Testis (tissue), 3 donors: Measurements from ENCODE around the gene MED16. TPM values are rescaled to one million over a fixed set of nuclear protein-coding genes. Genes with fewer than 3 reads are reported as not detected.
"Not testable (repeated sequence)": the region's sequence is repeated elsewhere in the genome, so short reads cannot be mapped to it uniquely, and the experiment has no call there.

Experiments used
- DNase-seq: peaks from one replicate; pipeline ENCODE4 v3.0.0-alpha.2; 2019
- H3K27ac ChIP-seq, 2 donors: fragments of 200-600 bp; sonication (generic); one replicate each; pipeline ENCODE4 v1.5.1; 2019
- H3K27me3 ChIP-seq: fragments of 200-600 bp; sonication (generic); one replicate; pipeline ENCODE4 v1.5.1; 2019
- H3K36me3 ChIP-seq: fragments of 200-600 bp; sonication (generic); one replicate; pipeline ENCODE4 v1.5.1; 2017; ENCODE audit warnings: low read depth; ENCODE audit errors: missing control alignments
- H3K4me1 ChIP-seq: fragments of 200-600 bp; sonication (generic); one replicate; pipeline ENCODE4 v1.5.1; 2019
- H3K4me3 ChIP-seq, 2 donors: fragments of 200-600 bp; sonication (generic); one replicate each; pipeline ENCODE4 v1.5.1; 2017 to 2019
- H3K9me3 ChIP-seq: fragments of 200-600 bp; sonication (generic); one replicate; pipeline ENCODE4 v1.5.1; 2017
- CTCF ChIP-seq, 3 experiments: fragments of 450-650 bp in 2 of 3; fragments of 200-600 bp in 1 of 3; sonication (generic) in 1 of 3; IDR thresholded peaks; one replicate each; pipeline ENCODE4 v1.5.1; 2016 to 2019; ENCODE audit warnings: antibody characterized with exemption in 3 of 3, mild to moderate bottlenecking in 2 of 3, moderate library complexity in 1 of 3
- POLR2A ChIP-seq: fragments of 450-650 bp; IDR thresholded peaks from one replicate; pipeline ENCODE4 v1.6.1; 2017; ENCODE audit warnings: antibody characterized with exemption, mild to moderate bottlenecking, moderate library complexity
- WGBS, 2 donors: methylation state at CpG; one replicate each; pipeline ENCODE4 v1.1.5; 2018; 5-methylcytosine and 5-hydroxymethylcytosine counted together
- intact Hi-C: fragments of 100-400 bp; cut with DNase I; formaldehyde crosslinking; loops from one replicate; pipeline ENCODE4 v1.15.1; 2023; ENCODE audit warnings: low total_unique reads
- polyA plus RNA-seq: library from polyadenylated mRNA; stranded (reverse); fragments of 350-450 nt; fragmentation: Illumina TruSeq; extraction: RNeasy Lipid Tissue Mini Kit (QIAGEN cat#74804); gene quantifications from one replicate; pipeline ENCODE4 v1.2.3, GENCODE V29; 2014; ENCODE audit warnings: low read depth, low replicate concordance; ENCODE audit not compliant: insufficient read depth
- total RNA-seq, 2 donors: library from RNA; depleted of rRNA; stranded (reverse); fragments of >200 nt; gene quantifications; one replicate each; pipeline ENCODE4 v1.2.3, GENCODE V29; 2016

MED16 gene
- total and polyA plus RNA-seq, 3 donors from 2014 or later = 50.7 to 124 (median 94.7) TPM

- H3K4me3 ChIP-seq = no peak overlapping the region
- TF ChIP-seq CTCF (IDR thresholded peaks at IDR 0.05) (no peak), POLR2A (no peak)
- no peaks in the 10 kb centered on the region for H3K27me3 ChIP-seq
- 27 to 34% methylated on average over 7 to 28 of the region's 28 CpGs for WGBS, 2 donors
- H3K4me1 ChIP-seq = peaks cover 14% of the 10 kb centered on the region
- H3K36me3 ChIP-seq = no peaks in the 10 kb centered on the region
- intact Hi-C loops = loop anchor here (5.0 kb wide), 1 partner anchor 72 kb away; no protein-coding TSS in a partner anchor
- peak; percentile 90 for DNase-seq
- H3K27ac ChIP-seq = peak overlapping the region; percentile 40 to 79
- no peaks in the 10 kb centered on the region for H3K9me3 ChIP-seq
Measured at GRCh38 chr19:850221-850978, 42.6 kb downstream of the MED16 start.

- H3K36me3 ChIP-seq, DNase-seq, H3K27me3 ChIP-seq, H3K4me3 ChIP-seq, H3K27ac ChIP-seq, H3K9me3 ChIP-seq: not testable (repeated sequence)
- intact Hi-C loops = loop anchor here (10.0 kb wide), 1 partner anchor 74 kb away; no protein-coding TSS in a partner anchor
- peaks cover 14% of the 10 kb centered on the region for H3K4me1 ChIP-seq
- 73 to 83% methylated on average over 8 of the region's 8 CpGs for WGBS, 2 donors
Measured at GRCh38 chr19:849195-849594, 43.8 kb downstream of the MED16 start.

- Histone ChIP-seq H3K4me3 (no peak overlapping the region), H3K27ac (no peak overlapping the region), H3K9me3 (no peaks in the 10 kb centered on the region), H3K4me1 (peaks cover 19% of the 10 kb centered on the region), H3K27me3 (no peaks in the 10 kb centered on the region), H3K36me3 (no peaks in the 10 kb centered on the region)
- intact Hi-C loops = loop anchor here (10.0 kb wide), 1 partner anchor 74 kb away; no protein-coding TSS in a partner anchor
- no peak for TF ChIP-seq POLR2A
- WGBS, 2 donors = 55 to 58% methylated on average over 7 to 12 of the region's 12 CpGs
- no peak for DNase-seq
Measured at GRCh38 chr19:848386-848921, 44.5 kb downstream of the MED16 start.

DNA sequence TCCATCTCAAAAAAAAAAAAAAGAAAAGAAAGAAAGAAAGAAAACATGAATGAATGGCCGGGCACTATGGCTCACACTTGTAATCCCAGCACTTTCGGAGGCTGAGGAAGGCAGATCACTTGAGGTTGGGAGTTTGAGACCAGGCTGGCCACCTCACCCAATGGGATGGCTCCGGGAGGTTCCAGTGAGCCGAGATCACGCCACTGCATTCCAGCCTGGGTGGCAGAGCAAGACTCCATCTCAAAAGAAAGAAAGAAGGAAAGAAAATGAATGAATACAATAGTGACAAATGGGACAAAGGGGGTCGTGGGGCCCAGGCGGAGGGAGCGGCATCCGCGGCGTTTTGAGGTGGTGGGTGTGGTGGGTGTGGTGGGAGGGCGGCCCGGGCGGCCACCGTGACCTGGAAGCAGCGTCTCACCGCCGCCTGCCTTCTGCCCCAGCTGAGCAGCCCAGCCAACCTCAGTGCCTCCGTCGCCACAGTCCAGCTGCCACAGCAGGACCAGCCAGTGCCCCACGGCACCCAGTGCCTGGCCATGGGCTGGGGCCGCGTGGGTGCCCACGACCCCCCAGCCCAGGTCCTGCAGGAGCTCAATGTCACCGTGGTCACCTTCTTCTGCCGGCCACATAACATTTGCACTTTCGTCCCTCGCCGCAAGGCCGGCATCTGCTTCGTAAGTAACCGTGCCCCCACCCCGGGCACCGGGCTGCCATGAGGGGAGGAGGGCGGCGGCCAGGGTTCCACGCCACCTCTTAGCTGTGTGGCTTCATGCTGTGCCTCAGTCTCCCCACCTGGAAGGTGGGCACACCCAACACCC, 47.1 kb downstream of the MED16 start:
- TF ChIP-seq POLR2A (no peak), CTCF (IDR thresholded peaks at IDR 0.05) (no peak)
- 81 to 86% methylated on average over 31 to 37 of the region's 37 CpGs for WGBS, 2 donors
- Histone ChIP-seq H3K4me3 (no peak overlapping the region), H3K27me3 (no peaks in the 10 kb centered on the region), H3K4me1 (peaks cover 17% of the 10 kb centered on the region), H3K9me3 (no peaks in the 10 kb centered on the region), H3K36me3 (no peaks in the 10 kb centered on the region), H3K27ac (no peak overlapping the region)
- DNase-seq = no peak
- intact Hi-C loops = loop anchor here (10.0 kb wide), 1 partner anchor 71 kb away; no protein-coding TSS in a partner anchor

DNA sequence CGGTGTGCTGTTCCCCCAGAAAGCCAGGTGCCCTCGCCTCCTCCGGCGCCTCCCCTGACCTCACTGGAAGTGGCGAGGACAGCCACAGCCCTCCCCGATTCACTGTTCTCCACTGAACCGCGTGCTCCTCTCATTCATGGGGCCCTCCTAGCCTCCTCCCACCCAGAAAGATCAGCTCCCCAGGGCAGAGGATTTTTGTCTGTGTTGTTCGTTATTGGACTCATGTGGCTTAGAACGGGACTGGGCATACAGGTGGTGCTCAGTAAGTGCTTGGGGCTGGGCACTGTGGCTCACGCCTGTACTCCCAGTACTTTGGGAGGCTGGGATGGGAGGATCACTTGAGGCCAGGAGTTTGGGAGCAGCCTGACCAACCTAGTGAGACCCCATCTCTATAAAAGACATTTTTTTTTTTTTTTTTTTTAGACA, 48.4 kb downstream of the MED16 start:
- Histone ChIP-seq H3K4me1 (peaks cover 16% of the 10 kb centered on the region), H3K9me3 (no peaks in the 10 kb centered on the region), H3K36me3 (no peaks in the 10 kb centered on the region), H3K27ac (no peak overlapping the region), H3K4me3 (no peak overlapping the region), H3K27me3 (no peaks in the 10 kb centered on the region)
- 16 to 17% methylated on average over 9 to 11 of the region's 11 CpGs for WGBS, 2 donors
- DNase-seq = no peak
- intact Hi-C loops = loop anchor here (10.0 kb wide), 1 partner anchor 70 kb away; no protein-coding TSS in a partner anchor
- no peak for TF ChIP-seq CTCF (IDR thresholded peaks at IDR 0.05)
- no peak for TF ChIP-seq POLR2A
